ENCODE data around the gene RBMX. TPM values are rescaled to one million over a fixed set of nuclear protein-coding genes. Genes with fewer than 3 reads are reported as not detected.
"Not testable (repeated sequence)": the region's sequence is repeated elsewhere in the genome, so short reads cannot be mapped to it uniquely, and the experiment has no call there.

The RBMX gene
- total RNA-seq, 1 donor from 2014 or later = 340 TPM

- DNase-seq = not testable (repeated sequence)
Measured at GRCh38 chrX:136874114-136874513, 6.4 kb downstream of the RBMX start.

GRCh38 chrX:136873210-136873609 lies 7.3 kb downstream of the RBMX start:
- DNase-seq = not testable (repeated sequence)

DNA sequence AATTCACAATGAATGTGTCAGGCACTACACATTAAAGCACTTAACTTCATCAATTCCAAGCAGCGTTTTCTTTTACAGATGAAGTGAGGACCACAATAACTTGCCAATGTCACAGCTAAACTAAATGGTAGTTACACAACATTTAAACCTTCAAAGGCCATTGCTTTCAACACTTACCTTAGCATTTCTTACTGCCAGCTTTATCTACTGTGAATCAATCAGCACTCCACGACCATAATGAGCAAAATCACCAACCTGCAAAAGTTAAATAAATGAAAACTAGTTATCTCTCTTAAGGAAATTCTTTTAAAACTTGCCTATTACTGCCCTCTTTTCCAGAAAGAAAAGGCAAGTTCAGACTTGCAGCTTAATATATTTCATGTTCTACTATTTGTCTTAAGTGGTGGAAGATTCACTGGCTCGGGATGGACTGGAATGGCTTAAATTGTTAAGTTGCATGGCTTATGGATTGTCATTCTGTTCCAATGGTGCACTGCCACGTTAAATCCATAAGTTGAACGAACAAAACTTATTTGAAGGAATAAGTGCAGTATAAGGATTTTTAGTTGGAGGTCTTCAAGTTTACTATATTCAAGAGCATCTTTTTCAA lies 8.3 kb downstream of the RBMX start:
- no peak for DNase-seq

DNA sequence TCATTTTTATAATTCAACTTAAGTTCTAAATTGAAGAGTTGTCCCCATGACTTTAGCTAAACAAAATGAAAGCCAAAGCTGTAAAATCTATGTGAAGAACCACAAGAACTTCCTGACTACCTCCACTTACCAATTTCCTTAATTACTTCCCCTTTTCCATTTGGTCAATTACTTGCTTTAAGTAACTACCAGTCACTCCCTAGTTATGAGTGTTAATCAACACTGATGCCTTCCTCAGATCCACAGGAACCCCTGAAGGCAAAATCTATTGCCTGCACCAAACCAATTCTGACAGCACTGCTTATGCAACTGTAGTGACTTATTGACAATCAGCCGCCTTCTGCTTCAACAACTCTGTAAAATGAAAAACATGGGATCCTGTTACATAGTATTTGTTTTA lies 10.5 kb downstream of the RBMX start:
- DNase-seq = no peak

GRCh38 chrX:136868283-136869055 lies 12.1 kb downstream of the RBMX start:
- no peak for DNase-seq

GRCh38 chrX:136867518-136867917 lies 13.0 kb downstream of the RBMX start:
- no peak for DNase-seq

DNA sequence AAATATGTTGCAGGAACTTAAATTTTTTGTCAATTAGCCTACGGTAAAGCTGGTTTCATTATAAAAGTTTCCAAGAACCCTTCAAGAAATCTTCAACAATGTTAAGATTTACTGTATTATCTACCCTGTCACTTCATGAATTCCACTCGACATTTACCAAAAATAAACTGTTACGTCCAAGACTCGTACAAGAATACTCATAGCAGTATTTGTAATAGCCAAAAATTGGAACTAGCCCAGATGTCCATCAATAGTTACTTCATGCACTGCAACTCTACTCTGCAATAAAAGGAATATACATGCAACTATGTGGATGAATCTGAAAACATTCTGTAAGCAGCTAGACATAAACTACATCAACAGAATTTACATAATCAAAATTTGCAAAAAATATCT lies 13.4 kb downstream of the RBMX start:
- no peak for DNase-seq

GRCh38 chrX:136866337-136867095 lies 14.0 kb downstream of the RBMX start:
- no peak for DNase-seq

DNA sequence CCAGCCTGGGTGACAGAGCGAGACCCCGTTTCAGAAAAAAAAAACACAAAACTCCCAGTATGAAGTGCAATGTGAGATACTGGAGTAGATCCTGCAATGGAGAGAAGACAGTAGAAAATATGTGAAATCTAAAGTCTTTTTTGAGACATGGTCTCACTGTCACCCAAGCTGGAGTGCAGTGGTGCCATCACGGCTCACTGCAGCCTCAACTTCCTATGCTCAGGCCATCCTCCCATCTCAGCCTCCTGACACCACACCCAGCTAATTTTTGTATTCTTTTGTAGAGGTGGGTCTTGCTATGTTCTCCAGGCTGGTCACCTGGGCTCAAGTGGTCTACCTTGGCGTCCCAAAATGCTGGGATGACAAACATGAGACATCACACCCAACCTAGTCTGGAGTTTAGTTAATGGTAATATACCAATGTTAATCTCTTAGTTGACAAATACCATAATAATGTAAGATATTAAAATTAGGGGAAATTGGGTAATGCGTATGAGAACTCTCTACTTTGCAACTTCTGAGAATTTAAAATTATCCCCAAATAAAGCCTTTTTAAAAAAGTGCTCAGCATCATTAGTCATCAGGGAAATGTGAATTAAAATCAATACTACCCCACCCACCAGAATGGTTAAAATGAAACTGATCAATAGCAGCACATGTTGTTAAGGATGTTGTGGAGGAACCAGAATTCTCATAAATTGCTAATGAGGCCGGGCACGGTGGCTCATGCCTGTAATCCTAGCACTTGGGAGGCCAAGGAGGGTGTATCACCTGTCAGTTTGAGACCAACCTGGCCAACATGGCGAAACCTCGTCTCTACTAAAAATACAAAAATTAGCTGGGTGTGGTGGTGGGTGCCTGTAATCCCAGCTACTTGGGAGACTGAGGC lies 15.0 kb downstream of the RBMX start:
- DNase-seq = no peak

DNA sequence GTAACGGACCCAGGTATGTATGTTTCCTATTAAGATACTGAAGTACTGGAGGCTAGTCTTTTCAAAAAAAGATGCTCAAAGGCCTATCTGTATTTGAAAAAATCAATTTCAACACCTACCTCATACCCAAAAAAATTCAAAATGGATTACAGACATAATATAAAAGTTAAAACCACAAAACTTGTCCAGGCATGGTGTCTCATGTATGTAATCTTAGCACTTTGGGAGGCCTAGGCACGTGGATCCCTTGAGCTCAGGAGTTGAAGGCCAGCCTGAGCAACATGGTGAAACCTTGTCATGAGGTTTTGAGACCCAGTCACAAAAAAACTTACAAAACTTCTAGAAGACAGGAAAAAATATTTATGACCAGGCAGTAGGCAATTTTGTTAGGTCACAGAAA lies 16.7 kb downstream of the RBMX start:
- DNase-seq = no peak

- no peak for DNase-seq
Measured at GRCh38 chrX:136862546-136862945, 18.0 kb downstream of the RBMX start.

DNA sequence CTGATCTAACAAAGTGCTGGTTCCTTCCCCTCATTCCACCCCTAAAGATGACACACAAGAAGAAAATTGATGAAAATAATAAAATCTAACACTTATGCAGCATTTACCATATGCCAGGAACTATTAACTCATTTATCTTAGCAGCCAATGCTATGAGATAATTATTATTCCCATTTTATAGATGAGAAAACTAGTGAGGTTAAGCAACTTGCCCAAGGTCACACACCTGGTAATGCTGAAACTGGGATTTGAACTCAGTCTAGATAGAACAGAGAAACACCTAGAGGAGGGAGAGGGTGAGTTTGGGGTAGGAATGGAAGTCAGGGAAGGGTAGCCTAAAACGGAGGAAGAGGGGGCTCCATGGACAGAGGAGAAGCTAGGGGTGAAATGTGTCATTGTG lies 18.6 kb downstream of the RBMX start:
- no peak for DNase-seq

DNA sequence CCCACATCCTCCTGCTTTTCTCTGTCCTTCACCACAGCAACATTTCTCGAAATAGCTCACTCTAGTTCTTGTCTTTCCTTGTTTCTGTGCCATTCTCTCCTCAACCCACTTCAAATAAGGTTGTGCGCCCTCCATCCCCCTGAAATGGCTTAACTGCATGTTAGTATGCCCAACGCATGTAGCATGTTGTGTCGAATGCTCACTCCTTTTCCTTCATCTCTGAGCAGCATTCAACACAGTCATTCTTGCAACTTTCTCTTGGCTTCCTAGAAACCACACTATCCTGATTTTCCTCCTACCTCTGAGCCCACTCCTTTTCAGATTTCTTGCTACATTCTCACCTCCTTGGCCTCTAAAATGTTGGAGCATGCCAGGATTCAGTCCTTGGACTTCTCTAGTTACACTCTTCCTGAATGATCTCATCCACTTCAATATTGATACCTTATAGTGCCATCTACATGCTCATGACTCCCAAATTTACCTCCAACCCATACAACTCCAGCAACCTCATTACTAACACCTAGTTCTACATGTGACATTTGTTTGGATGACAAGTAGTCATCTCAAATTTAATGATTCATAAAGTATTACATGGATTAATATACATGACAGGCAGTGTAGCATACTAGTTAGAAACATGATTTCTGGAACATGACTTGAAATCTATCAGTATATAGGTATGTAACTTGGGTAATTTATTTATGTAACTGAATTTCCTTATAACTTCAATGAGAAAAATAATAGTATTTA lies 22.3 kb downstream of the RBMX start:
- no peak for DNase-seq

- no peak for DNase-seq
Measured at GRCh38 chrX:136856551-136856950, 24.0 kb downstream of the RBMX start.

- DNase-seq = no peak
Measured at GRCh38 chrX:136856050-136856449, 24.5 kb downstream of the RBMX start.

DNA sequence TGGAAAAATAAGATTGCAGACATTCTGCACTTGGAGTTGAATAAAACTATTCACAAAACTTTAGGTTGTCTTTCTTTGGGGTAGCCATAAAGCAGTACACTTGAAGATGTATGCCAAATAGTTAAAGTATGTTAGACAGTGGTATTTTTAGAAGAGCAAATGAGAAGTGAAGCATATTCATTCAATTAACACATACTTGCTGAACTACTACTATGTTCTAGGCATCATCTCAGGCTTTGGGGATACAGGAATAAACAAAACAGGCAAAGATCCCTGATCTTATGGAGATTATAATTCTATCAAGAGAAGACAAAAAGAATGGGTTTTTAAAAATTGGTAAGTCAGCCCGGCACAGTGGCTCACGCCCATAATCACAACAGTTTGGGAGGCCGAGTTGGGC lies 29.0 kb downstream of the RBMX start:
- no peak for DNase-seq

- DNase-seq = no peak
Measured at GRCh38 chrX:136850441-136851175, 29.9 kb downstream of the RBMX start.

- DNase-seq = no peak
Measured at GRCh38 chrX:136849395-136849794, 31.1 kb downstream of the RBMX start.

- no peak for DNase-seq
Measured at GRCh38 chrX:136847874-136848273, 32.7 kb downstream of the RBMX start.

- DNase-seq = no peak
Measured at GRCh38 chrX:136839196-136839595, 41.3 kb downstream of the RBMX start.

DNA sequence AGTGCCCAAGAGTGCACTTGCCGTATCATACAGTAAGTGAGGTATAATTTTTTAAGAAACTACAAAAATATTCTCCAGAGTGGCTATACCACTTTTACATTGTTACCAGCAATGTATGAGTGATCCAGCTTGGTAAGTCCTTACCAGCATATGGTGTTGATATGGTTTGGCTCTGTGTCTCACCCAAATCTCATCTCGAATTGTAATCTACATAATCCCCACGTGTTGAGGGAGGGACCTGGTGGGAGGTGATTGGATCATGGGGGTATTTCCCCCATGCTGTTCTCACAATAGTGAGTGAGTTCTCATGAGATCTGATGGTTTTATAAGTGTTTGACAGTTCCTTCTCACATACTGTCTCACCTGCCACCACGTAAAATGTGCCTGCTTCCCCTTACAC lies 44.8 kb downstream of the RBMX start:
- no peak for DNase-seq
